Measurements from ENCODE around the gene MEN1.

DNA sequence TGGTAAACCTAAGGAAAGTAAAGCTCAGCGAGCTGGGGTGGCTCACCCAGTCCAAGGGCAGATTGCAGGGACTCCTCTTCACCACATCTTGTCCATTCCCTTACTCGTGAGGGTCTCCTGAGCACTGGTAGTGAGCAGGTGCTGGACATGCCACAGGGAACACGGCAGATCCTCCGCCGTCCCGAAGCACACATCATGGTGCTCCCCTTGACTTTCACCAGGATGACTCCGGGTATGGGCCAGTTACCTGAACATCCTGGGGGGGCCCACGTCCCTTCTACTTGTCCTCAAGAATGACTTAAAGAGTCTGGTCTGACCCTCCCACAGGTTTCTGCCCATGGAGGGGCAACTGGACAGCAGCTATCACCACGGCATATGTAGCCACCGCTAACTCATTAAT, 24.0 kb downstream of the MEN1 start:
- TF ChIP-seq, protein P1, sequence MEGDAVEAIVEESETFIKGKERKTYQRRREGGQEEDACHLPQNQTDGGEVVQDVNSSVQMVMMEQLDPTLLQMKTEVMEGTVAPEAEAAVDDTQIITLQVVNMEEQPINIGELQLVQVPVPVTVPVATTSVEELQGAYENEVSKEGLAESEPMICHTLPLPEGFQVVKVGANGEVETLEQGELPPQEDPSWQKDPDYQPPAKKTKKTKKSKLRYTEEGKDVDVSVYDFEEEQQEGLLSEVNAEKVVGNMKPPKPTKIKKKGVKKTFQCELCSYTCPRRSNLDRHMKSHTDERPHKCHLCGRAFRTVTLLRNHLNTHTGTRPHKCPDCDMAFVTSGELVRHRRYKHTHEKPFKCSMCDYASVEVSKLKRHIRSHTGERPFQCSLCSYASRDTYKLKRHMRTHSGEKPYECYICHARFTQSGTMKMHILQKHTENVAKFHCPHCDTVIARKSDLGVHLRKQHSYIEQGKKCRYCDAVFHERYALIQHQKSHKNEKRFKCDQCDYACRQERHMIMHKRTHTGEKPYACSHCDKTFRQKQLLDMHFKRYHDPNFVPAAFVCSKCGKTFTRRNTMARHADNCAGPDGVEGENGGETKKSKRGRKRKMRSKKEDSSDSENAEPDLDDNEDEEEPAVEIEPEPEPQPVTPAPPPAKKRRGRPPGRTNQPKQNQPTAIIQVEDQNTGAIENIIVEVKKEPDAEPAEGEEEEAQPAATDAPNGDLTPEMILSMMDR (IDR thresholded peaks at IDR 0.05) = no peak
- no peak for TF ChIP-seq ZFX (IDR thresholded peaks at IDR 0.05; ENCODE audit: borderline replicate concordance)
